Fibroblast of villous mesenchyme (primary cell): ENCODE data around the gene ABCB10. TPM values are rescaled to one million over a fixed set of nuclear protein-coding genes. Genes with fewer than 3 reads are reported as not detected.
"Not testable (repeated sequence)": the region's sequence is repeated elsewhere in the genome, so short reads cannot be mapped to it uniquely, and the experiment has no call there.

ENCODE experiments used
- DNase-seq: peaks from one replicate; pipeline ENCODE4 v3.0.0-alpha.2; 2010; ENCODE audit warnings: low read depth
- H3K4me3 ChIP-seq: 2 replicates; pipeline ENCODE4 v1.5.1; 2011; ENCODE audit warnings: low read depth, mild to moderate bottlenecking, low read length
- CTCF ChIP-seq: IDR thresholded peaks from 2 replicates; pipeline ENCODE4 v1.5.1; 2012; ENCODE audit warnings: low read depth, mild to moderate bottlenecking, low read length; ENCODE audit not compliant: insufficient read depth
- total RNA-seq: library from RNA; depleted of rRNA; stranded (reverse); fragments of >200 nt; gene quantifications from 2 replicates; pipeline ENCODE4 v1.2.3, GENCODE V29; 2012

The ABCB10 gene
- total RNA-seq, 1 donor: 18.1 TPM

GRCh38 chr1:229561141-229561540, 2.6 kb upstream of the ABCB10 start:
- TF ChIP-seq CTCF: no peak
- no peak overlapping the region for H3K4me3 ChIP-seq
- no peak for DNase-seq

GRCh38 chr1:229560124-229560523, 1.6 kb upstream of the ABCB10 start:
- DNase-seq, H3K4me3 ChIP-seq: not testable (repeated sequence)

- H3K4me3 ChIP-seq: peak overlapping the region; percentile 79
- not testable (repeated sequence) for DNase-seq
Measured at GRCh38 chr1:229559336-229559801, 862 bp upstream of the ABCB10 start.

- peak; percentile 12 for TF ChIP-seq CTCF
- DNase-seq: peak; percentile 31
- peak overlapping the region; percentile 79 for H3K4me3 ChIP-seq
Measured at GRCh38 chr1:229557913-229558414, 543 bp downstream of the ABCB10 start.

GRCh38 chr1:229557200-229557850, 1.2 kb downstream of the ABCB10 start:
- peak overlapping the region; percentile 79 for H3K4me3 ChIP-seq
- no peak for TF ChIP-seq CTCF
- peak; percentile 48 for DNase-seq

GRCh38 chr1:229554886-229555621, 3.5 kb downstream of the ABCB10 start:
- peak; percentile 41 for DNase-seq
- no peak for TF ChIP-seq CTCF
- H3K4me3 ChIP-seq: no peak overlapping the region

- DNase-seq: no peak
- TF ChIP-seq CTCF: no peak
Measured at GRCh38 chr1:229553621-229554130, 4.8 kb downstream of the ABCB10 start.

More at GRCh38 chr1:229553621-229554130, 4.8 kb downstream of the ABCB10 start:
- no peak overlapping the region for H3K4me3 ChIP-seq
